ENCODE measurements around the gene PARP16. TPM values are rescaled to one million over a fixed set of nuclear protein-coding genes. Genes with fewer than 3 reads are reported as not detected.

The PARP16 gene
- total RNA-seq, 1 donor from 2014 or later = 2.1 TPM

DNA sequence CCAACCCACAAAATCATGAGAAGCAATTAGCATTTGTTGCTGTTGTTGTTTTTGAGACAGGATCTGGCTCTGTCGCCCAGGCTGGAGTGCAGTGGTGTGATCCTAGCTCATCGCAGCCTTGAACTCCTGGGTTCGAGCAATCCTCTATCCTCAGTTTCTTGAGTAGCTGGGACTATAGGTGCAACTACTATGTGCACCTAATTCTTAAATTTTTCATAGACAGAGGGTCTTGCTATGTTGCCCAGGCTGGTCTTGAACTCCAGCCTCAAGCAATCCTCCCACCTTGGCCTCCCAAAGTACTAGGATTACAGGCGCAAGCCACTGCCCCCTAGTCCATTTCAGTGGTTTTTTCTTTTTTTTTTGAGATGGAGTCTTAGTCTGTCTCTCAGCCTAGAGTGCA, 18.3 kb downstream of the PARP16 start:
- H3K27me3 ChIP-seq (ENCODE audit: control insufficient read depth, insufficient read depth, low read length) = no peaks in the 10 kb centered on the region
- H3K4me3 ChIP-seq (ENCODE audit: low read depth, low read length) = no peak overlapping the region
- TF ChIP-seq CTCF (IDR thresholded peaks at IDR 0.05; ENCODE audit: insufficient read depth, low read length, severe bottlenecking) = no peak
- DNase-seq (ENCODE audit: low read depth) (no peak), FAIRE-seq (no peak)
- no peaks in the 10 kb centered on the region for H3K36me3 ChIP-seq (ENCODE audit: control insufficient read depth, insufficient read depth, low read length)

- no peak for DNase-seq (ENCODE audit: low read depth)
- TF ChIP-seq CTCF (IDR thresholded peaks at IDR 0.05; ENCODE audit: insufficient read depth, low read length, severe bottlenecking) = no peak
- peaks cover 2% of the 10 kb centered on the region for H3K36me3 ChIP-seq (ENCODE audit: control insufficient read depth, insufficient read depth, low read length)
- no peak overlapping the region for H3K4me3 ChIP-seq (ENCODE audit: low read depth, low read length)
- H3K27me3 ChIP-seq (ENCODE audit: control insufficient read depth, insufficient read depth, low read length) = no peaks in the 10 kb centered on the region
- no peak for FAIRE-seq
Observed at GRCh38 chr15:65266469-65266868, 20.2 kb downstream of the PARP16 start.

- peaks cover 2% of the 10 kb centered on the region for H3K36me3 ChIP-seq (ENCODE audit: control insufficient read depth, insufficient read depth, low read length)
- no peaks in the 10 kb centered on the region for H3K27me3 ChIP-seq (ENCODE audit: control insufficient read depth, insufficient read depth, low read length)
- FAIRE-seq (no peak), DNase-seq (ENCODE audit: low read depth) (no peak)
- no peak for TF ChIP-seq CTCF (IDR thresholded peaks at IDR 0.05; ENCODE audit: insufficient read depth, low read length, severe bottlenecking)
- H3K4me3 ChIP-seq (ENCODE audit: low read depth, low read length) = no peak overlapping the region
Observed at GRCh38 chr15:65264863-65265430, 21.7 kb downstream of the PARP16 start.

DNA sequence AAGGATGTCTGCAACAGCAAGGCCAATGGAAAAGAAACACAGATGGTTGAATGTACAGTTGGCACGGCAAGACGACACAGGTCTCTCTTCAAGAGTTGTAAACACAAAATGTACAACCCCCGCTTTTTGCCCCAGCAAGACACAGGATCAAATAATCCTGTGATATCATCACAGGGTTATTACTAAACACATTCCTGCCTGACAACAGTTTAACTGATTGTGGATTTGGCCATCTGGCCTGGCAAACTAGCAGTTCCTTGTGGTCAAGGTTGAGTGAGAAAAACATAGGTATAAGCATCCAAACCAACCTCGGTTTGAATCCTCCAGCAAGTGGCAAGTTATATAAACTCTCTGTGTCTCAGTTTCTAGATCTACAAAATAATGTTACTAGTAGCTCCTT, 23.4 kb downstream of the PARP16 start:
- no peak for FAIRE-seq
- H3K27me3 ChIP-seq (ENCODE audit: control insufficient read depth, insufficient read depth, low read length) = no peaks in the 10 kb centered on the region
- H3K4me3 ChIP-seq (ENCODE audit: low read depth, low read length) = no peak overlapping the region
- TF ChIP-seq CTCF (IDR thresholded peaks at IDR 0.05; ENCODE audit: insufficient read depth, low read length, severe bottlenecking) = no peak
- no peak for DNase-seq (ENCODE audit: low read depth)
- peaks cover 2% of the 10 kb centered on the region for H3K36me3 ChIP-seq (ENCODE audit: control insufficient read depth, insufficient read depth, low read length)

DNA sequence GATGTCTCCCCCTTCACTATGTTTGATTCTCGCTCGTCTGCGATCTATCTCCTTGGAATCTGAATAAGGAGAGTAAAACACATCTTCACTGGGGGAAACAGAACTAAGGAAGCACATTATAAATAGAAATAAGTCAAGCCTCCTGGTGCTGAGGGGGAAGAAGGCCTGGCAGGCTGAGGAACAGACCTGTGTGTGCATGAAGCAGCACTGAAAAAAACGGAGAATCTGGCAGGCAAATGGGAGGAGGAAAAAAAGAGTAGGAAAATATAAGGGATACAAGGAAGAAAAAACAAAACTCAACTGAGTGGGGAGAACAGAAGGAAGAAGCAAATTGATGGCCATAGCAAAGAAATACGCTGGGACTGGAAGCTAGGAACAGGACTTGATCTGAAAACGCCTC, 25.7 kb downstream of the PARP16 start:
- FAIRE-seq (no peak), DNase-seq (ENCODE audit: low read depth) (no peak)
- no peaks in the 10 kb centered on the region for H3K27me3 ChIP-seq (ENCODE audit: control insufficient read depth, insufficient read depth, low read length)
- H3K4me3 ChIP-seq (ENCODE audit: low read depth, low read length) = no peak overlapping the region
- no peak for TF ChIP-seq CTCF (IDR thresholded peaks at IDR 0.05; ENCODE audit: insufficient read depth, low read length, severe bottlenecking)
- H3K36me3 ChIP-seq (ENCODE audit: control insufficient read depth, insufficient read depth, low read length) = peaks cover 2% of the 10 kb centered on the region

GRCh38 chr15:65259367-65259797, 27.3 kb downstream of the PARP16 start:
- Histone ChIP-seq H3K4me3 (ENCODE audit: low read depth, low read length) (no peak overlapping the region), H3K36me3 (ENCODE audit: control insufficient read depth, insufficient read depth, low read length) (peaks cover 2% of the 10 kb centered on the region), H3K27me3 (ENCODE audit: control insufficient read depth, insufficient read depth, low read length) (no peaks in the 10 kb centered on the region)
- no peak for TF ChIP-seq CTCF (IDR thresholded peaks at IDR 0.05; ENCODE audit: insufficient read depth, low read length, severe bottlenecking)
- FAIRE-seq (no peak), DNase-seq (ENCODE audit: low read depth) (no peak)
